COR-L47 (cell line): ENCODE measurements around the gene CDC14C.
"Not testable (repeated sequence)": the region's sequence is repeated elsewhere in the genome, so short reads cannot be mapped to it uniquely, and the experiment has no call there.

Experiments
- DNase-seq: peaks from one replicate; lab custom pipeline; 2025; lab: John Stamatoyannopoulos, UW

The CDC14C gene

DNA sequence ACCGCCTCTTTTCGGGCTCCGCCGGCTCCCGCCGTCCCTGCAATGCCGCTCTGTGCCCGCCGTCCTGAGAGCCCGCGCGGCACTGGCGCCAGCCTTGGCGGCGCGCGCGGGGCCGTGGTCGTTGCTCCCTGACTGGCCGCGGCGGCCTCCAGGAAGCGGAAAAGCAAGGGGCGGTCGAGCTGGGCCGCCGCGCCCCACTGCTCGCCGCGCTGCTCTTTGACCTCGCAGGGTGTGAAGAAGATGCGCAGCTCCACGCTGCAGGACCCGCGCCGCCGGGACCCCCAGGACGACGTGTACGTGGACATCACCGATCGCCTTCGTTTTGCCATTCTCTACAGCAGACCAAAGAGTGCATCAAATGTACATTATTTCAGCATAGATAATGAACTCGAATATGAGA is at the start of gene CDC14C:
Gene CDC14C (plus strand): TSS at position 115 of the 400 bp plus-strand sequence. CDS start 126 bp downstream, at position 241.
- DNase-seq = no peak

DNA sequence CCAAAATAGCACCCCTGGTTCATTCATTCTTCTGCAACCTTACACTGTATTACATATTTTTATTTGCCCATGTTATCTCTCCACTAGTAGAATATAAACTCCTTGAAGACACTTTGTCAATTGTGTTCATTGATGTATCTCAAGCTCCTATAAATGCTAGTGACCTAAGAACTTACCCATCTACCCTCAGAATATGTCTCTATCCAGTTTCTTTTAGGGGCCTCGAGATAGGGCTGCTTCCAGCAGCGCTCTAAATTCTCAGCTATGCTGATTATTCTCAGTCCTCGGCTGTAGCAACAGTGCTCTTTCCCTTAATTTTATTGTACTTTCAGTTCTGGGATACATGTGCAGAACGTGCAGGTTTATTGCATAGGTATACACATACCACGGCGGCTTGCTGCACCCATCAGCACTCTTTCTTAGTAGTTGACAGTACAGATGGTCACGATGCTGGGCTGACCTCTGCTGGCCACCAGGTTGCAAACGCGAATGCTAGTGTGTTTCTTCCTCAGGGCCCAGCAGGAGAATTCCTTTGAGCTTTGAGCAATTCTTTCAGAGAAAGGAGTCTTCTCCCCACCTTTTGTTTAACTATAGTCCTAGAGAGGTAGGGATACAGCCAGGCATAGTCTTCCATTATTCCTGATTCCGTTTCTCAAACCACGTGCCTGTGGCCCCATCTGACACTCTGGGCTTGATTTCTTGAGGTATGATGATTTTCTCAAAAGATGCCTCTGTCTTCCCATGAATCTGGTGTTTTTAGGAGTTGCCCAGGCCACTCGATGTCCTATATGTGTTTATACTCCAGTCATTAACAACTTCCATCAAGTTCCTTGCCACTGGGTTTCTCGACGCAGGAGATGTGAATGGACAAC is 49.1 kb upstream of the CDC14C start:
- peak; percentile 80 for DNase-seq

DNA sequence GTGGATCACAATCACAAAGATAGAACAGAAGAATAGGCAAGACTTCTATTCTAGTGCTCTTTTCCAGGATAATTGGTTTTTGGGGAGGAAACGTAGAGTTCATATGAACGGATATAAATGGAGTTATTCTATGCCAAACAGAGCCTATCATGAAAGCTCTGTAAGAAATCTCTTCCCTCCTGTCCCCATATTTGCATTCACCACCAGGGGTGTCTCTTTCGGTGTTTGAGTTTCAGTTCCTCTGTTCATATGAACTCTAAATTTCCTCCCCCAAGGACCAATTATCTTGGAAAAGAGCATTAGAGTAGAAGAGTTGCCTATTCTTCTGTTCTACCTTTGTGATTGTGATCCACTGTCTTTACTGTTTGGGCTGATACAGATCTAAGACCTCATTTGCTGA is 48.3 kb upstream of the CDC14C start:
- peak; percentile 12 for DNase-seq

DNA sequence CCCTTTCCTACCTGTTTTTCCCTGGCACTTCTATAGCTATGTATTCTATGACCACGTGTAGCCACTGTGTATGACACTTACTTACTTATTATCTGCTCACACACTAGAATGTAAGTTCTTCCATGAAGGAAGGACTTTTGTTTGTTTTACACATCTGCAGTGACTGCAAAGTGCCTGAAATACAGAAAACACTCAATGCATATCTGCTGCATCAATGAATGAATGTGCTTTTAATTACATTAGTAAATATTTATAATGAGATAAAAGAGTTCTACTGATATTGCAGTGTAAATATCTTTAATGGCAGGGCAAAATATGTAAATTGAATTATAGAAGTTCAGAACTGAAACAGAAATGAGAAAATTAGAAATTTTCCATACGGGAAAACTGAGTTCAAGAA is 43.5 kb upstream of the CDC14C start:
- DNase-seq = no peak

DNA sequence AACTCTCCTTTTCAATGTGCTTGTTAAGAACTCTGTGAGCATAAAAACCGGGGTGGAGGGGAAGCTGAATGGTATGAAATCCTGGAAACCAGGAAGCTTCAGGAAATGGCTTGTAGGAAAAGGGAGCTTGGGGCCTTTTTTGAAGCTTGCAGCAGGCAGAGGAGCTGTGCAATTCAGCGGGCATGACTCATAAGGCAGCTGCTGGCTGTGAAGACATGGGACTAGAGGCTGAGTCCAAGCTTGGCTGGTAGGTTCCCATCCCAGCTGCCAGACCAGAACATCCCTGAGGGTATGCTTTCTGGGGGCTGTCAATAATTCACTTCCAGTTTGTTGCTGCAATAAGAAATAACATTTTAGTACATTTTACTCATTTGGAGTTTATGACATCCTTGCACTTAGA is 36.8 kb upstream of the CDC14C start:
- DNase-seq = no peak

- no peak for DNase-seq
Measured at GRCh38 chr7:48894574-48894973, 29.8 kb upstream of the CDC14C start.

GRCh38 chr7:48899932-48900331 is 24.4 kb upstream of the CDC14C start:
- DNase-seq = no peak

DNA sequence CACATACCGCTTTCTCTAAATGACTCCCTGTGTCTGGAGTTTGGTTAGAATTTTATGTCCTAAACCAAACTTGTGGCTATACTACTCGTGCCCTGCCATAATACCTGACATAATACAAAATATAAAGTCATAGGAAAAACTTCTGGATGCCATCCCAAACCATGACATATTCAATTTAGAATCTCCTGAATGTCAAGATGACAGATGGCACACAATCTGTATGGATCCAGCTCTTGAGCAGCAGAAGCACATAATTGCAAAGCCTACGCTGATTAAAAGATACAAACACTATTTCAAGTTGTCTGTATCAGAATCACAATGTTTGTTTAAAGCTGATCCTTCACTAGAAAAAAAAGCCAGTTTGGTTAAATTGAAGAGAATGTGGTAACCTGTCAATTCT is 22.4 kb upstream of the CDC14C start:
- DNase-seq = no peak

GRCh38 chr7:48904975-48905374 is 19.4 kb upstream of the CDC14C start:
- no peak for DNase-seq

GRCh38 chr7:48905686-48906085 is 18.7 kb upstream of the CDC14C start:
- DNase-seq = not testable (repeated sequence)

GRCh38 chr7:48909887-48910286 is 14.5 kb upstream of the CDC14C start:
- not testable (repeated sequence) for DNase-seq

GRCh38 chr7:48931481-48931880 is 7.1 kb downstream of the CDC14C start:
- DNase-seq = no peak

GRCh38 chr7:48932126-48932910 is 8.0 kb downstream of the CDC14C start:
- DNase-seq = no peak

DNA sequence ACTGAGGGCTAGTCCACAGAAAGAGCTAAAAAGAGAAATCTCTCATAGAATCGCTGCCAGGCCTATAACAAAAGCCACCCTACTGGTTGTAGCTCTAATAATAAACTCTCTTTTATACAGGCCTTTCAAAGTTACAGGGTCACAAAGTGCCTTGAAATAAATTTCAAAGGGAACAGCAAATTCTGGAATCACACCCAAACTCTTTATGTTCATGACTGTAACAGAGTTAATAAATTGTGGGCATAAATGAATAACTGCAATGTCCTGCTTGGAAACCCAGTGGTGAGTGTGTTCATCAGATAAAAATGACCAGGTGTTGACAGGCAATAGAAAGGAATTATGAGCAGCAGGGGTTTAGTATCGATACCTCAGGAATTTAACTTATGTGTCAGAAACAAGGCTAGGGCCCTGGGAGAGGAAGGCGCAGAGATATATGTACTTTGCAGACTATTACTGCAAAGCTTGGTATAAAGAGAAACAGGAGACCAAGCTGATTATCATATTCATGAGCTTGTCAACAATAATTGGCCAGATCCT is 9.3 kb downstream of the CDC14C start:
- no peak for DNase-seq

- DNase-seq = no peak
Measured at GRCh38 chr7:48938539-48939295, 14.4 kb downstream of the CDC14C start.

- no peak for DNase-seq
Measured at GRCh38 chr7:48943279-48943990, 19.1 kb downstream of the CDC14C start.

GRCh38 chr7:48955916-48956315 is 31.6 kb downstream of the CDC14C start:
- DNase-seq = no peak

DNA sequence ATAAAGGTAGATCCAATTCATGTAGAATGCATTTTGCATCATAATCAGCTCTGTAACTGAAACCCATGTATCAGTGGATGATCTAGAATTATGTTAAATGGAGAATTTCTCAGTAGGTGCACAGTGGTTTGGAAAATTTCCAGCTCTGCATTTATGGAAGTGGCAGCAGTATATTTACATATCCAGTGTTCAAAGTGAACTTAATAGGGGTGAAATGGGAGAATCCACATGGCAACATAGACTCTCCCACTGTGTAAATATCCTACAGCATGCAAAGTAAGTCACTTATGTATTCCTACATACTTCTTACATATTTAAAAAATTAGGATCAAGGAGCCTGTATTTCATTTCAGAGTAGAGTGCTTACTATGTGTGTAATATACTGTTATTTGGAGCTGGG is 35.3 kb downstream of the CDC14C start:
- peak; percentile 76 for DNase-seq

GRCh38 chr7:48962821-48963505 is 38.6 kb downstream of the CDC14C start:
- DNase-seq = no peak

GRCh38 chr7:48964074-48964473 is 39.7 kb downstream of the CDC14C start:
- DNase-seq = no peak

- DNase-seq = no peak
Measured at GRCh38 chr7:48971173-48971572, 46.8 kb downstream of the CDC14C start.
